ENCODE results near the gene ITGA11.

- no peak for TF ChIP-seq CTCF (IDR thresholded peaks at IDR 0.05 in 8 of 11, conservative IDR thresholded peaks at IDR 0.05 in 3 of 11)
- TF ChIP-seq POLR2AphosphoS5 (IDR thresholded peaks at IDR 0.05), result no peak
Measured at GRCh38 chr15:68261980-68262379, 170.0 kb downstream of the ITGA11 start.

Measured in spleen (tissue), 7 donors.